Upper lobe of left lung (tissue), 4 donors: ENCODE measurements around the gene RBM28.

Experiments used
- EP300 ChIP-seq, 4 donors: sonication (generic); formaldehyde crosslinking; IDR thresholded peaks; one replicate each; pipeline ENCODE4 v1.5.1; 2017; ENCODE audit warnings: antibody characterized with exemption in 4 of 4, control low read depth in 2 of 4
- POLR2A ChIP-seq, 4 donors: fragments of 450-650 bp; IDR thresholded peaks; one replicate each; pipeline ENCODE4 v1.5.1; 2016 to 2017; ENCODE audit warnings: antibody characterized with exemption in 4 of 4, mild to moderate bottlenecking in 2 of 4
- POLR2AphosphoS5 ChIP-seq, 2 donors: sonication (generic); formaldehyde crosslinking; IDR thresholded peaks; one replicate each; pipeline ENCODE4 v1.5.1; 2017; ENCODE audit warnings: antibody characterized with exemption in 2 of 2
- TF ChIP-seq, protein P1 (sequence below), 6 experiments: fragments of 450-650 bp in 4 of 6; fragments of 200-600 bp in 2 of 6; sonication (generic) in 2 of 6; IDR thresholded peaks; one replicate each; pipeline ENCODE4 v1.5.1; 2016 to 2019; ENCODE audit warnings: antibody characterized with exemption in 6 of 6

GRCh38 chr7:128309976-128310375 is 33.7 kb downstream of the RBM28 start:
- no peak for TF ChIP-seq POLR2AphosphoS5 (IDR thresholded peaks at IDR 0.05)
- TF ChIP-seq, protein P1, sequence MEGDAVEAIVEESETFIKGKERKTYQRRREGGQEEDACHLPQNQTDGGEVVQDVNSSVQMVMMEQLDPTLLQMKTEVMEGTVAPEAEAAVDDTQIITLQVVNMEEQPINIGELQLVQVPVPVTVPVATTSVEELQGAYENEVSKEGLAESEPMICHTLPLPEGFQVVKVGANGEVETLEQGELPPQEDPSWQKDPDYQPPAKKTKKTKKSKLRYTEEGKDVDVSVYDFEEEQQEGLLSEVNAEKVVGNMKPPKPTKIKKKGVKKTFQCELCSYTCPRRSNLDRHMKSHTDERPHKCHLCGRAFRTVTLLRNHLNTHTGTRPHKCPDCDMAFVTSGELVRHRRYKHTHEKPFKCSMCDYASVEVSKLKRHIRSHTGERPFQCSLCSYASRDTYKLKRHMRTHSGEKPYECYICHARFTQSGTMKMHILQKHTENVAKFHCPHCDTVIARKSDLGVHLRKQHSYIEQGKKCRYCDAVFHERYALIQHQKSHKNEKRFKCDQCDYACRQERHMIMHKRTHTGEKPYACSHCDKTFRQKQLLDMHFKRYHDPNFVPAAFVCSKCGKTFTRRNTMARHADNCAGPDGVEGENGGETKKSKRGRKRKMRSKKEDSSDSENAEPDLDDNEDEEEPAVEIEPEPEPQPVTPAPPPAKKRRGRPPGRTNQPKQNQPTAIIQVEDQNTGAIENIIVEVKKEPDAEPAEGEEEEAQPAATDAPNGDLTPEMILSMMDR (IDR thresholded peaks at IDR 0.05), result no peak
- no peak for TF ChIP-seq EP300 (IDR thresholded peaks at IDR 0.05)
- TF ChIP-seq POLR2A (IDR thresholded peaks at IDR 0.05), result no peak
